Testis (tissue), 2 donors: ENCODE data around the gene PLEKHG5.

Experiments
- POLR2A ChIP-seq: fragments of 450-650 bp; IDR thresholded peaks from one replicate; pipeline ENCODE4 v1.6.1; 2017; ENCODE audit warnings: antibody characterized with exemption, mild to moderate bottlenecking, moderate library complexity
- TF ChIP-seq, protein P1 (sequence below), 3 experiments: fragments of 450-650 bp in 2 of 3; fragments of 200-600 bp in 1 of 3; sonication (generic) in 1 of 3; IDR thresholded peaks; one replicate each; pipeline ENCODE4 v1.5.1; 2016 to 2019; ENCODE audit warnings: antibody characterized with exemption in 3 of 3, mild to moderate bottlenecking in 2 of 3, moderate library complexity in 1 of 3

DNA sequence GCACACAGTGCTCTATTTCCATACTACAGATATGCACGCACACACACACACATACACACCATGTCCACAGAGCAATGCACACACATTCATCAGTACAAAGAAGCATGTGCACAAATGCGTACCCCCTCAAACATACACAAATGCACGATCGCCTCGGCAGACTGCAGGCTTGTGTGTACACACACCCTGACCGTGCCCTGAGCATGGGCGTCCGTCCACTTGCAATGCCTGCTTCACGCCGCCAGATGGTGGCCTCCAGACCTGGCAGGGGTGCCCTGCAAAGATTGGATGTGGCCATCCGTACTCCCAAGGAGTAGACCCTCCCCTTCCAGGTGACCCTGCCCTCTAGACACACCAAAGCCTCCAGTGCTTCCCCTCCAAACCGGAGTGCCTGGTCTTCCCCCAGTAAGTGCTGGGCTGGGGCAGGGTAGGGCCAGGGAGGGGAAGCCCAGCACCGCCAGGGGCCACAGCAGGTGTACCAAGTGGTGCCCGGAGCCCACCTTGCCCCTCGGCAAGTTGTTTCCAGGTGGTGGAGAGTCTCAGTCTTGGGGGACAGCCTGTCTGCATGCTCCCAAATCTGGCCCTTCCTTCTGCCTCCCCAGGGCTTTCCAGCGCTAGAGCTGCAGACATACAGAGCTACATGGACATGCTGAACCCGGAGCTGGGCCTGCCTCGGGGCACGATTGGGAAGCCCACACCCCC, 46.3 kb downstream of the PLEKHG5 start:
- TF ChIP-seq, protein P1, sequence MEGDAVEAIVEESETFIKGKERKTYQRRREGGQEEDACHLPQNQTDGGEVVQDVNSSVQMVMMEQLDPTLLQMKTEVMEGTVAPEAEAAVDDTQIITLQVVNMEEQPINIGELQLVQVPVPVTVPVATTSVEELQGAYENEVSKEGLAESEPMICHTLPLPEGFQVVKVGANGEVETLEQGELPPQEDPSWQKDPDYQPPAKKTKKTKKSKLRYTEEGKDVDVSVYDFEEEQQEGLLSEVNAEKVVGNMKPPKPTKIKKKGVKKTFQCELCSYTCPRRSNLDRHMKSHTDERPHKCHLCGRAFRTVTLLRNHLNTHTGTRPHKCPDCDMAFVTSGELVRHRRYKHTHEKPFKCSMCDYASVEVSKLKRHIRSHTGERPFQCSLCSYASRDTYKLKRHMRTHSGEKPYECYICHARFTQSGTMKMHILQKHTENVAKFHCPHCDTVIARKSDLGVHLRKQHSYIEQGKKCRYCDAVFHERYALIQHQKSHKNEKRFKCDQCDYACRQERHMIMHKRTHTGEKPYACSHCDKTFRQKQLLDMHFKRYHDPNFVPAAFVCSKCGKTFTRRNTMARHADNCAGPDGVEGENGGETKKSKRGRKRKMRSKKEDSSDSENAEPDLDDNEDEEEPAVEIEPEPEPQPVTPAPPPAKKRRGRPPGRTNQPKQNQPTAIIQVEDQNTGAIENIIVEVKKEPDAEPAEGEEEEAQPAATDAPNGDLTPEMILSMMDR (IDR thresholded peaks at IDR 0.05): peak in 2 of 3 experiments; percentile 23 to 39
- TF ChIP-seq POLR2A: no peak
